ENCODE data around the gene AATK. TPM values are rescaled to one million over a fixed set of nuclear protein-coding genes. Genes with fewer than 3 reads are reported as not detected.
A peak's percentile ranks its signal among the peaks of the same experiment; 100 is the strongest.

The AATK gene
- total and polyA plus RNA-seq, 9 of the 15 experiments (the other 6 are each of a cell fraction or from before 2014, with no cell fraction given) = 0.11 to 0.55 (median 0.38) TPM; not detected in 5

DNA sequence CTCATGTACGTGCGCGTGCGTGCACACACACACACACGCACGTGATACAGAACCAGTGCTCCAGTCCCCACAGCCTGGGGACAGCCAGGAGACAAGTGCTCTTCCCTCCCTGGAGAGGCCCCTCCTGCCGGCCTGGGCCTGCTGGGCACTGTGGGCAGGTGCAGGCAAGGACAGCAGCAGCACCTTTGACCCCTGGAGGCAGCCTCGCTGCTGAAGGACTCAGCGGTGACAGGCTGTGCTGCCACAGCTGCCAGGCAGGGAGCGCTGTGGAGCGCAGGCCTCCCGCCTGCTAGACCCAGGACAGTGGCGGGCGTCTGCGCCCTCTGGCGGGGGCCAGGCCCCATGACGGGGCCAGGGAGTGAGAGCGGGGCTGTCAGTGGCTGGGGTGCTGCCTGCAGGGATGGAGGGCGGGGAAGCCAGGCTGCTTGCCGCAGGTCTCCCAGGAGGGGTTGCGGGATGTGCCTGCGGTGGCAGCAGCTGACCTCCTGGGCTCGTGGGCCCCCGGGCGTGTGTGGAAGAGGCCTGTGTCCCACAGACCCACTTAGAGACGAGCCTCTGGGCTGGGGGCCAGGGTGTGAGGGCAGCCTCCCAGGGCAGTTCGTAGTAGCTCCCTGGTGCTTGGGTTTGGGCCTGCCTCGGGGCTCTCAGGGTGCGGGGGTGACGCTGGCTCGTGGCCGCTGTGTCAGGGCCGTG is 64.3 kb downstream of the AATK start (continued):
- TF ChIP-seq PML (IDR thresholded peaks at IDR 0.05; ENCODE audit: low read length) (0 out of 2 replicates have a peak, but pooled peaks have one; percentile 13), ZNF165 (CRISPR knock-in tag; IDR thresholded peaks at IDR 0.05; ENCODE audit: borderline replicate concordance) (no peak), RNF2 (IDR thresholded peaks at IDR 0.05) (no peak), PCBP2 (IDR thresholded peaks at IDR 0.05; ENCODE audit: low read depth, low read length, poor library complexity, severe bottlenecking) (no peak), ZNF717 (CRISPR knock-in tag; IDR thresholded peaks at IDR 0.05) (no peak), HEY1 (CRISPR knock-in tag; IDR thresholded peaks at IDR 0.05; ENCODE audit: borderline replicate concordance) (no peak), REST (IDR thresholded peaks at IDR 0.05; ENCODE audit: borderline replicate concordance) (peak; percentile 93), REST (CRISPR knock-in tag; IDR thresholded peaks at IDR 0.05; ENCODE audit: low read depth) (peak; percentile 54), KDM1A (IDR thresholded peaks at IDR 0.05) (no peak), TARDBP (IDR thresholded peaks at IDR 0.05) (no peak)
- TF ChIP-seq, protein P1, sequence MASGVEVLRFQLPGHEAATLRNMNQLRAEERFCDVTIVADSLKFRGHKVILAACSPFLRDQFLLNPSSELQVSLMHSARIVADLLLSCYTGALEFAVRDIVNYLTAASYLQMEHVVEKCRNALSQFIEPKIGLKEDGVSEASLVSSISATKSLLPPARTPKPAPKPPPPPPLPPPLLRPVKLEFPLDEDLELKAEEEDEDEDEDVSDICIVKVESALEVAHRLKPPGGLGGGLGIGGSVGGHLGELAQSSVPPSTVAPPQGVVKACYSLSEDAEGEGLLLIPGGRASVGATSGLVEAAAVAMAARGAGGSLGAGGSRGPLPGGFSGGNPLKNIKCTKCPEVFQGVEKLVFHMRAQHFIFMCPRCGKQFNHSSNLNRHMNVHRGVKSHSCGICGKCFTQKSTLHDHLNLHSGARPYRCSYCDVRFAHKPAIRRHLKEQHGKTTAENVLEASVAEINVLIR (CRISPR knock-in tag; IDR thresholded peaks at IDR 0.05) = no peak
- TF ChIP-seq, protein P2, sequence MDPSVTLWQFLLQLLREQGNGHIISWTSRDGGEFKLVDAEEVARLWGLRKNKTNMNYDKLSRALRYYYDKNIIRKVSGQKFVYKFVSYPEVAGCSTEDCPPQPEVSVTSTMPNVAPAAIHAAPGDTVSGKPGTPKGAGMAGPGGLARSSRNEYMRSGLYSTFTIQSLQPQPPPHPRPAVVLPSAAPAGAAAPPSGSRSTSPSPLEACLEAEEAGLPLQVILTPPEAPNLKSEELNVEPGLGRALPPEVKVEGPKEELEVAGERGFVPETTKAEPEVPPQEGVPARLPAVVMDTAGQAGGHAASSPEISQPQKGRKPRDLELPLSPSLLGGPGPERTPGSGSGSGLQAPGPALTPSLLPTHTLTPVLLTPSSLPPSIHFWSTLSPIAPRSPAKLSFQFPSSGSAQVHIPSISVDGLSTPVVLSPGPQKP (CRISPR knock-in tag; IDR thresholded peaks at IDR 0.05) = no peak
- TF ChIP-seq, protein P3, sequence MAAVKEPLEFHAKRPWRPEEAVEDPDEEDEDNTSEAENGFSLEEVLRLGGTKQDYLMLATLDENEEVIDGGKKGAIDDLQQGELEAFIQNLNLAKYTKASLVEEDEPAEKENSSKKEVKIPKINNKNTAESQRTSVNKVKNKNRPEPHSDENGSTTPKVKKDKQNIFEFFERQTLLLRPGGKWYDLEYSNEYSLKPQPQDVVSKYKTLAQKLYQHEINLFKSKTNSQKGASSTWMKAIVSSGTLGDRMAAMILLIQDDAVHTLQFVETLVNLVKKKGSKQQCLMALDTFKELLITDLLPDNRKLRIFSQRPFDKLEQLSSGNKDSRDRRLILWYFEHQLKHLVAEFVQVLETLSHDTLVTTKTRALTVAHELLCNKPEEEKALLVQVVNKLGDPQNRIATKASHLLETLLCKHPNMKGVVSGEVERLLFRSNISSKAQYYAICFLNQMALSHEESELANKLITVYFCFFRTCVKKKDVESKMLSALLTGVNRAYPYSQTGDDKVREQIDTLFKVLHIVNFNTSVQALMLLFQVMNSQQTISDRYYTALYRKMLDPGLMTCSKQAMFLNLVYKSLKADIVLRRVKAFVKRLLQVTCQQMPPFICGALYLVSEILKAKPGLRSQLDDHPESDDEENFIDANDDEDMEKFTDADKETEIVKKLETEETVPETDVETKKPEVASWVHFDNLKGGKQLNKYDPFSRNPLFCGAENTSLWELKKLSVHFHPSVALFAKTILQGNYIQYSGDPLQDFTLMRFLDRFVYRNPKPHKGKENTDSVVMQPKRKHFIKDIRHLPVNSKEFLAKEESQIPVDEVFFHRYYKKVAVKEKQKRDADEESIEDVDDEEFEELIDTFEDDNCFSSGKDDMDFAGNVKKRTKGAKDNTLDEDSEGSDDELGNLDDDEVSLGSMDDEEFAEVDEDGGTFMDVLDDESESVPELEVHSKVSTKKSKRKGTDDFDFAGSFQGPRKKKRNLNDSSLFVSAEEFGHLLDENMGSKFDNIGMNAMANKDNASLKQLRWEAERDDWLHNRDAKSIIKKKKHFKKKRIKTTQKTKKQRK (IDR thresholded peaks at IDR 0.05; ENCODE audit: borderline replicate concordance, low read depth, low read length) = no peak
